H1 (cell line): ENCODE data around the gene ALKBH1. TPM values are rescaled to one million over a fixed set of nuclear protein-coding genes. Genes with fewer than 3 reads are reported as not detected.

Experiments used
- CTCF ChIA-PET: fragments of 300-600 bp; sonication (Branson Sonifier 250); formaldehyde crosslinking; loops from one replicate; lab custom pipeline; 2021; ENCODE audit not compliant: partially characterized antibody; lab: Charles Lee
- POLR2A ChIA-PET: fragments of 300-600 bp; sonication (Branson Sonifier 250); formaldehyde crosslinking; loops from one replicate; lab custom pipeline; 2021; ENCODE audit warnings: inconsistent platforms; ENCODE audit not compliant: partially characterized antibody; lab: Charles Lee
- DNase-seq, 2 experiments: peaks; one replicate each; pipeline versions ENCODE4 v3.0.0 to v3.0.0-alpha.2; 2010 to 2022; ENCODE audit warnings: low spot score in 2 of 2, low read depth in 1 of 2, mixed read lengths in 1 of 2
- FAIRE-seq: peaks from 2 replicates; lab custom pipeline; 2011; peaks lifted over from hg19 to GRCh38; lab: Jason Lieb, UNC
- H2AFZ ChIP-seq: 2 replicates; pipeline ENCODE4 v1.8.1; 2012; ENCODE audit warnings: low read length, inconsistent platforms
- H2AK5ac ChIP-seq: 2 replicates; pipeline ENCODE4 v1.6.1; 2013; ENCODE audit warnings: low read depth, low read length
- H2BK120ac ChIP-seq: replicated peaks from 2 replicates; pipeline ENCODE3; 2013; ENCODE audit warnings: low read depth, low read length, inconsistent platforms
- H2BK12ac ChIP-seq: 2 replicates; pipeline ENCODE4 v1.6.1; 2013; ENCODE audit warnings: low read depth, low read length
- H2BK15ac ChIP-seq: 2 replicates; pipeline ENCODE4 v1.6.1; 2013; ENCODE audit warnings: low read length
- H2BK20ac ChIP-seq: 2 replicates; pipeline ENCODE4 v1.6.1; 2013; ENCODE audit warnings: low read length
- H2BK5ac ChIP-seq: 2 replicates; pipeline ENCODE4 v1.6.1; 2013; ENCODE audit warnings: low read depth, low read length
- H3K14ac ChIP-seq: 2 replicates; pipeline ENCODE4 v1.6.1; 2013; ENCODE audit warnings: inconsistent platforms; ENCODE audit not compliant: insufficient read length
- H3K18ac ChIP-seq: 2 replicates; pipeline ENCODE4 v1.6.1; 2013; ENCODE audit warnings: low read length; ENCODE audit errors: extremely low read depth
- H3K23ac ChIP-seq: 2 replicates; pipeline ENCODE4 v1.6.1; 2013; ENCODE audit warnings: inconsistent platforms; ENCODE audit not compliant: insufficient read length
- H3K23me2 ChIP-seq: 2 replicates; pipeline ENCODE4 v1.6.1; 2013; ENCODE audit warnings: low read depth, low read length
- H3K27ac ChIP-seq: 2 replicates; pipeline ENCODE4 v1.6.1; 2011; ENCODE audit warnings: low read depth, low read length, inconsistent platforms
- H3K27me3 ChIP-seq, 4 experiments: replicated peaks in 1 of 4; 1 replicate in 1 of 4; 2 replicates in 3 of 4; pipeline versions ENCODE4 v1.6.1 to v1.8.1; 2011 to 2013; ENCODE audit warnings: low read length in 3 of 4, mild to moderate bottlenecking in 3 of 4, inconsistent platforms in 2 of 4, mixed read lengths in 2 of 4, moderate library complexity in 1 of 4; ENCODE audit not compliant: control insufficient read depth in 3 of 4, insufficient read depth in 3 of 4; ENCODE audit errors: extremely low read depth in 1 of 4
- H3K36me3 ChIP-seq, 4 experiments: 2 replicates each; pipeline versions ENCODE4 v1.6.1 to v1.8.1; 2011 to 2013; ENCODE audit warnings: mild to moderate bottlenecking in 4 of 4, low read length in 3 of 4, moderate library complexity in 2 of 4, control low read depth in 1 of 4, inconsistent platforms in 1 of 4; ENCODE audit not compliant: insufficient read depth in 4 of 4, control insufficient read depth in 2 of 4
- H3K4ac ChIP-seq: replicated peaks from 2 replicates; pipeline ENCODE3; 2013; ENCODE audit warnings: low read length, low read depth, mixed read lengths, inconsistent platforms; ENCODE audit not compliant: insufficient read length
- H3K4me1 ChIP-seq, 4 experiments: replicated peaks in 1 of 4; 1 replicate in 1 of 4; 2 replicates in 3 of 4; pipeline versions ENCODE4 v1.6.1 to v1.8.1; 2011 to 2013; ENCODE audit warnings: low read length in 3 of 4, inconsistent platforms in 2 of 4, mixed read lengths in 1 of 4; ENCODE audit not compliant: insufficient read depth in 4 of 4, control insufficient read depth in 3 of 4
- H3K4me2 ChIP-seq, 2 experiments: 2 replicates each; pipeline versions ENCODE4 v1.6.1 to v1.8.1; 2011 to 2013; ENCODE audit warnings: low read depth in 2 of 2, low read length in 2 of 2, control low read depth in 1 of 2, inconsistent platforms in 1 of 2, mild to moderate bottlenecking in 1 of 2; ENCODE audit not compliant: insufficient read depth in 1 of 2
- H3K4me3 ChIP-seq, 4 experiments: fragments of 200-600, 300-600 bp in 1 of 4; sonication (generic), shearing (Covaris generic), sonication (Bioruptor Twin) in 1 of 4; 2 replicates each; pipeline versions ENCODE4 v1.5.1 to v1.8.1; 2011 to 2016; ENCODE audit warnings: low read length in 4 of 4, low read depth in 3 of 4, control low read depth in 2 of 4, inconsistent platforms in 2 of 4, mild to moderate bottlenecking in 2 of 4, mixed read lengths in 1 of 4, moderate library complexity in 1 of 4; ENCODE audit not compliant: insufficient read depth in 2 of 4; ENCODE audit errors: extremely low read depth in 1 of 4
- H3K56ac ChIP-seq: replicated peaks from 2 replicates; pipeline ENCODE3; 2013; ENCODE audit warnings: low read depth, mild to moderate bottlenecking, mixed read lengths, low read length, inconsistent platforms; ENCODE audit not compliant: insufficient read length
- H3K79me1 ChIP-seq: 2 replicates; pipeline ENCODE4 v1.6.1; 2013; ENCODE audit warnings: low read depth, low read length, control low read depth
- H3K79me2 ChIP-seq, 2 experiments: 2 replicates each; pipeline versions ENCODE4 v1.6.1 to v1.8.1; 2012 to 2013; ENCODE audit warnings: low read length in 2 of 2, mild to moderate bottlenecking in 2 of 2, inconsistent platforms in 1 of 2; ENCODE audit not compliant: insufficient read depth in 2 of 2, control insufficient read depth in 1 of 2
- H3K9ac ChIP-seq, 4 experiments: replicated peaks in 1 of 4; 1 replicate in 1 of 4; 2 replicates in 3 of 4; pipeline versions ENCODE4 v1.6.1 to v1.8.1; 2011 to 2013; ENCODE audit warnings: low read depth in 3 of 4, low read length in 3 of 4, control low read depth in 2 of 4, mild to moderate bottlenecking in 2 of 4, moderate library complexity in 2 of 4, inconsistent platforms in 1 of 4; ENCODE audit errors: extremely low read depth in 1 of 4
- H3K9me3 ChIP-seq, 2 experiments: 2 replicates each; pipeline versions ENCODE4 v1.6.1 to v1.8.1; 2012 to 2013; ENCODE audit warnings: mild to moderate bottlenecking in 2 of 2, moderate library complexity in 2 of 2, control low read depth in 1 of 2, inconsistent platforms in 1 of 2, low read depth in 1 of 2, low read length in 1 of 2, mixed read lengths in 1 of 2; ENCODE audit not compliant: insufficient read depth in 2 of 2
- H4K20me1 ChIP-seq, 2 experiments: replicated peaks in 1 of 2; 2 replicates each; pipeline versions ENCODE3 to v1.8.1; 2011 to 2013; ENCODE audit warnings: inconsistent platforms in 2 of 2, low read length in 2 of 2, mild to moderate bottlenecking in 1 of 2; ENCODE audit not compliant: insufficient read depth in 2 of 2, control insufficient read depth in 1 of 2
- H4K5ac ChIP-seq: 2 replicates; pipeline ENCODE4 v1.6.1; 2013; ENCODE audit warnings: low read length, low read depth, mixed read lengths, inconsistent platforms; ENCODE audit not compliant: insufficient read length
- H4K8ac ChIP-seq: 2 replicates; pipeline ENCODE4 v1.8.0; 2013; ENCODE audit warnings: mild to moderate bottlenecking, moderate library complexity, low read length, inconsistent platforms; ENCODE audit not compliant: insufficient read depth; ENCODE audit errors: extremely low read depth
- H4K91ac ChIP-seq: replicated peaks from 2 replicates; pipeline ENCODE3; 2013; ENCODE audit warnings: low read length, mixed read lengths, inconsistent platforms; ENCODE audit not compliant: insufficient read length
- ATF3 ChIP-seq: IDR thresholded peaks from 2 replicates; pipeline ENCODE4 v1.6.1; 2011; ENCODE audit warnings: low read depth, mild to moderate bottlenecking, low read length; ENCODE audit not compliant: insufficient read depth
- CTBP2 ChIP-seq: IDR thresholded peaks from 2 replicates; pipeline ENCODE4 v1.7.0; 2011; ENCODE audit warnings: borderline replicate concordance, mild to moderate bottlenecking, moderate library complexity, mixed read lengths, low read length; ENCODE audit not compliant: insufficient read depth, insufficient read length
- CTCF ChIP-seq, 3 experiments: IDR thresholded peaks; 1 replicate in 2 of 3; 2 replicates in 1 of 3; pipeline versions ENCODE4 v1.5.1 to v1.6.1; 2011; ENCODE audit warnings: low read length in 3 of 3, mild to moderate bottlenecking in 3 of 3, inconsistent platforms in 2 of 3, low read depth in 1 of 3, moderate library complexity in 1 of 3; ENCODE audit not compliant: insufficient read depth in 1 of 3; ENCODE audit errors: control extremely low read depth in 1 of 3
- HDAC6 ChIP-seq: IDR thresholded peaks from one replicate; pipeline ENCODE4 v1.7.1; 2012; ENCODE audit warnings: low read depth, mild to moderate bottlenecking, inconsistent platforms, low read length, moderate library complexity
- PHF8 ChIP-seq: fragments of 200-600 bp; sonication (generic); conservative IDR thresholded peaks from 2 replicates; pipeline ENCODE4 v1.7.1; 2012; ENCODE audit warnings: low read depth, mild to moderate bottlenecking, inconsistent platforms, low read length, moderate library complexity
- SIN3A ChIP-seq, 2 experiments: IDR thresholded peaks in 1 of 2; conservative IDR thresholded peaks in 1 of 2; 2 replicates each; pipeline ENCODE4 v1.6.1; 2011 to 2012; ENCODE audit warnings: low read length in 2 of 2, improper control_type of control experiment in 1 of 2, low read depth in 1 of 2, mild to moderate bottlenecking in 1 of 2
- USF2 ChIP-seq: IDR thresholded peaks from 2 replicates; pipeline ENCODE4 v1.6.1; 2011; ENCODE audit warnings: low read length, improper control_type of control experiment
- WGBS, 2 experiments: shearing (Covaris generic) in 1 of 2; methylation state at CpG; one replicate each; pipeline versions ENCODE4 v1.1.6 to v1.1.7; 2013 to 2015; ENCODE audit warnings: low lambda C conversion rate in 2 of 2, mixed read lengths in 2 of 2, inconsistent platforms in 1 of 2, low coverage in 1 of 2, missing lambda C conversion rate in 1 of 2; ENCODE audit not compliant: insufficient replicate concordance in 2 of 2, insufficient coverage in 1 of 2, insufficient read length in 1 of 2; ENCODE audit errors: extremely low coverage in 1 of 2, missing lambda C conversion rate in 1 of 2; 5-methylcytosine and 5-hydroxymethylcytosine counted together
- polyA plus RNA-seq, 7 experiments: library from polyadenylated mRNA; depleted of rRNA in 3 of 7; stranded (reverse) in 5 of 7; unstranded in 2 of 7; fragments of >200 nt in 5 of 7; fragments of 200-250 nt in 2 of 7; gene quantifications; 1 replicate in 5 of 7; 2 replicates in 1 of 7; 4 replicates in 1 of 7; pipeline versions ENCODE4 v1.2.1 to v1.2.3, GENCODE V29; 2011 to 2013; ENCODE audit warnings: missing spikeins in 2 of 7, mixed read lengths in 2 of 7
- total RNA-seq: library from RNA; stranded (reverse); fragmentation: NEBNext Ultra II Directional; extraction: Animal tissue kit (Norgen Biotek cat#: 25700); gene quantifications from 2 replicates; pipeline ENCODE4 v1.2.1, GENCODE V29; 2021

Gene ALKBH1
- total and polyA plus RNA-seq, 2 of the 8 experiments (the other 6 are each of a cell fraction or from before 2014, with no cell fraction given): 14.3 to 20.0 TPM

GRCh38 chr14:77640756-77641533 is 66.9 kb downstream of the ALKBH1 start:
- no peak overlapping the region for H3K4ac ChIP-seq
- no peak overlapping the region for H4K5ac ChIP-seq
- H3K79me1 ChIP-seq: no peaks in the 10 kb centered on the region
- no peak overlapping the region for H3K4me3 ChIP-seq
- no peak overlapping the region for H2AK5ac ChIP-seq
- WGBS, 2 experiments: 87% methylated on average over 13 of the region's 16 CpGs; no CpG with 5 or more reads in 1 of the 2 experiments
- DNase-seq (no peak), FAIRE-seq (no peak)
- H3K14ac ChIP-seq: no peak overlapping the region
- no peak overlapping the region for H3K27ac ChIP-seq
- no peak overlapping the region for H2BK120ac ChIP-seq
- CTCF ChIA-PET: interaction anchor here (0.6 to 2.7 kb wide), 2 partner anchors 13 to 68 kb away, joined by 4 to 12 read pairs; no protein-coding TSS in a partner anchor
- H3K9me3 ChIP-seq: peaks cover 5 to 12% of the 10 kb centered on the region in 2 experiments; a peak in 2 of 4 replicates
- H3K4me2 ChIP-seq: no peak overlapping the region
- no peaks in the 10 kb centered on the region for H3K79me2 ChIP-seq
- H2BK20ac ChIP-seq: no peak overlapping the region
- H2BK15ac ChIP-seq: no peak overlapping the region
- no peaks in the 10 kb centered on the region for H3K27me3 ChIP-seq
- no peak overlapping the region for H4K91ac ChIP-seq
- no peaks in the 10 kb centered on the region for H3K23me2 ChIP-seq
- H4K8ac ChIP-seq: no peak overlapping the region
- no peak overlapping the region for H3K9ac ChIP-seq
- H3K23ac ChIP-seq: no peak overlapping the region
- H2BK12ac ChIP-seq: no peak overlapping the region
- POLR2A ChIA-PET: no interaction called here
- no peaks in the 10 kb centered on the region for H4K20me1 ChIP-seq
- no peak overlapping the region for H3K18ac ChIP-seq
- H3K56ac ChIP-seq: no peak overlapping the region
- no peaks in the 10 kb centered on the region for H3K4me1 ChIP-seq
- no peak overlapping the region for H2AFZ ChIP-seq
- H2BK5ac ChIP-seq: no peak overlapping the region
- H3K36me3 ChIP-seq: no peaks in the 10 kb centered on the region
- no peak for TF ChIP-seq PHF8
- no peak for TF ChIP-seq ATF3
- TF ChIP-seq CTBP2: no peak
- TF ChIP-seq HDAC6: no peak
- no peak for TF ChIP-seq USF2
- no peak for TF ChIP-seq SIN3A (conservative IDR thresholded peaks at IDR 0.05 in 1 of 2, IDR thresholded peaks at IDR 0.05 in 1 of 2; ENCODE audit: low read depth in 1 of 2, low read length in 2 of 2)
- no peak for TF ChIP-seq CTCF (IDR thresholded peaks at IDR 0.05; ENCODE audit: control extremely low read depth in 1 of 3, insufficient read depth in 1 of 3, low read depth in 1 of 3, low read length in 3 of 3)
